Erythroblast (primary cell): ENCODE results near the gene PCDHA10.

Experiments used
- GATA1 ChIP-seq: IDR thresholded peaks from 2 replicates; pipeline ENCODE4 v1.6.1; 2011; ENCODE audit warnings: low read depth, mild to moderate bottlenecking, control low read depth, low read length, moderate library complexity
- POLR2A ChIP-seq: IDR thresholded peaks from 2 replicates; pipeline ENCODE4 v1.6.1; 2011; ENCODE audit warnings: mild to moderate bottlenecking, low read length

DNA sequence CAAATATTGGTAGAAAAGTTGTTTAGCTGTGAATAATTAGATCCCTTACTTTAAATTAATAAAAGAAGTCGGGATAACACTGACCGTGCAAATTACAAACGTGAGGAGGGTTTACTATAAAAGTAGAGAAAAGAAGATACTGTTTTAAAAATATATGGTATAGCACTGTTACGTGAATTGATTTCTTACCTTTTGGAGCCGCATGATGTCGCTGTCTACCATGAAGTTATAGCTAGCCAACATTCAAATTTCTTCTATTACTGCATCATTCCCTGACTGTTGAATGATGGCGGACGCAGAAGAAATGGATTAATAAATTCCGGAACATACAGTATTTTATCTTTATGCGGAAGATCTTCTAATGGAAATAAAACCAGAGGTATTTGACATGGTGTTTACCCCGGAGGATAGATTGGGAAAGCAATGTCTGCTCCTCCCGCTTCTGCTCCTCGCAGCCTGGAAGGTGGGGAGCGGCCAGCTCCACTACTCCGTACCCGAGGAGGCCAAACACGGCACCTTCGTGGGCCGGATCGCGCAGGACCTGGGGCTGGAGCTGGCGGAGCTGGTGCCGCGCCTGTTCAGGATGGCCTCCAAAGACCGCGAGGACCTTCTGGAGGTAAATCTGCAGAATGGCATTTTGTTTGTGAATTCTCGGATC is 27.9 kb upstream of the PCDHA10 start, which contains the start of gene PCDHA6:
- TF ChIP-seq POLR2A, result no peak
- TF ChIP-seq GATA1, result no peak
